Measurements from ENCODE around the gene TP53AIP1. TPM values are rescaled to one million over a fixed set of nuclear protein-coding genes. Genes with fewer than 3 reads are reported as not detected.

Gene TP53AIP1
- total and polyA plus RNA-seq, 9 of the 15 experiments (the other 6 are each of a cell fraction or from before 2014, with no cell fraction given): not detected

GRCh38 chr11:128940156-128940555 lies 2.5 kb downstream of the TP53AIP1 start:
- Histone ChIP-seq H3K4me3 (no peak overlapping the region), H3K9me1 (ENCODE audit: control insufficient read depth, insufficient read depth, low read length) (no peaks in the 10 kb centered on the region), H3K4me2 (ENCODE audit: insufficient read depth, low read length) (no peak overlapping the region), H4K20me1 (replicated peaks; ENCODE audit: control insufficient read depth, insufficient read depth, low read length) (no peaks in the 10 kb centered on the region), H3K27me3 (ENCODE audit: control insufficient read depth in 2 of 2, insufficient read depth in 2 of 2, low read length in 2 of 2) (peaks cover 4 to 56% of the 10 kb centered on the region in 2 experiments; a peak in 4 of 5 replicates), H3K9ac (ENCODE audit: insufficient read depth in 1 of 2, low read depth in 2 of 2, low read length in 2 of 2) (no peak overlapping the region), H3K4me1 (replicated peaks in 1 of 2; ENCODE audit: control insufficient read depth in 2 of 2, insufficient read depth in 2 of 2, low read length in 2 of 2) (no peaks in the 10 kb centered on the region), H3K27ac (ENCODE audit: extremely low read depth, low read depth, low read length) (no peak overlapping the region), H3K36me3 (ENCODE audit: control insufficient read depth, insufficient read depth, low read length) (no peaks in the 10 kb centered on the region), H2AFZ (ENCODE audit: low read depth, low read length) (no peak overlapping the region), H3K79me2 (ENCODE audit: control insufficient read depth, insufficient read depth, low read length) (no peaks in the 10 kb centered on the region), H3K9me3 (replicated peaks; ENCODE audit: control insufficient read depth, insufficient read depth, low read depth, low read length) (no peaks in the 10 kb centered on the region)
- TF ChIP-seq CCAR2 (IDR thresholded peaks at IDR 0.05; ENCODE audit: low read depth, low read length) (no peak), DEAF1 (CRISPR knock-in tag; IDR thresholded peaks at IDR 0.05) (no peak), MIER1 (IDR thresholded peaks at IDR 0.05; ENCODE audit: low read depth) (no peak), ZFP1 (CRISPR knock-in tag; IDR thresholded peaks at IDR 0.05) (no peak)
- FAIRE-seq (no peak), ATAC-seq (no peak), DNase-seq (ENCODE audit: extremely low read depth in 1 of 4, low spot score in 3 of 4) (no peak)
- CTCF ChIA-PET (ENCODE audit: low intra/inter-chr PET ratio): no interaction called here
- 0% methylated on average over 5 of the region's 5 CpGs for WGBS (ENCODE audit: insufficient coverage, low coverage, missing lambda C conversion rate)
- in situ Hi-C loops (cut with MboI) (no loop called here), intact Hi-C loops (cut with micrococcal nuclease) (no loop called here)
- POLR2A ChIA-PET: no interaction called here
- no TSS peak for BruUV-seq (replicated peaks)

- no TSS peak for BruUV-seq (replicated peaks)
- intact Hi-C loops (cut with micrococcal nuclease): no loop called here
- TF ChIP-seq ZSCAN29 (IDR thresholded peaks at IDR 0.05) (no peak), ZNF263 (CRISPR knock-in tag; IDR thresholded peaks at IDR 0.05; ENCODE audit: borderline replicate concordance) (no peak), TFE3 (CRISPR knock-in tag; IDR thresholded peaks at IDR 0.05) (no peak), THAP7 (CRISPR knock-in tag; IDR thresholded peaks at IDR 0.05) (no peak), ZNF644 (tag; IDR thresholded peaks at IDR 0.05; ENCODE audit: low read depth) (no peak), VEZF1 (CRISPR knock-in tag; IDR thresholded peaks at IDR 0.05) (no peak)
Measured at GRCh38 chr11:128939591-128939990, 3.1 kb downstream of the TP53AIP1 start.

More at GRCh38 chr11:128939591-128939990, 3.1 kb downstream of the TP53AIP1 start:
- H3K4me1 ChIP-seq (replicated peaks in 1 of 2; ENCODE audit: control insufficient read depth in 2 of 2, insufficient read depth in 2 of 2, low read length in 2 of 2): no peaks in the 10 kb centered on the region
- ATAC-seq: no peak
- POLR2A ChIA-PET: no interaction called here
- no peak for DNase-seq (ENCODE audit: extremely low read depth in 1 of 4, low spot score in 3 of 4)
- no peaks in the 10 kb centered on the region for H3K79me2 ChIP-seq (ENCODE audit: control insufficient read depth, insufficient read depth, low read length)
- no peaks in the 10 kb centered on the region for H3K9me3 ChIP-seq (replicated peaks; ENCODE audit: control insufficient read depth, insufficient read depth, low read depth, low read length)
- H3K27ac ChIP-seq (ENCODE audit: extremely low read depth, low read depth, low read length): no peak overlapping the region
- peaks cover 4 to 56% of the 10 kb centered on the region in 2 experiments; a peak in 4 of 5 replicates for H3K27me3 ChIP-seq (ENCODE audit: control insufficient read depth in 2 of 2, insufficient read depth in 2 of 2, low read length in 2 of 2)
- H4K20me1 ChIP-seq (replicated peaks; ENCODE audit: control insufficient read depth, insufficient read depth, low read length): no peaks in the 10 kb centered on the region
- H3K9ac ChIP-seq (ENCODE audit: insufficient read depth in 1 of 2, low read depth in 2 of 2, low read length in 2 of 2): no peak overlapping the region
- in situ Hi-C loops (cut with MboI): no loop called here
- no peaks in the 10 kb centered on the region for H3K36me3 ChIP-seq (ENCODE audit: control insufficient read depth, insufficient read depth, low read length)
- H3K9me1 ChIP-seq (ENCODE audit: control insufficient read depth, insufficient read depth, low read length): no peaks in the 10 kb centered on the region
- no peak overlapping the region for H2AFZ ChIP-seq (ENCODE audit: low read depth, low read length)
- under 1% methylated on average over 11 of the region's 11 CpGs for WGBS (ENCODE audit: insufficient coverage, low coverage, missing lambda C conversion rate)
- no peak for FAIRE-seq
- CTCF ChIA-PET (ENCODE audit: low intra/inter-chr PET ratio): no interaction called here
- no peak overlapping the region for H3K4me3 ChIP-seq
- H3K4me2 ChIP-seq (ENCODE audit: insufficient read depth, low read length): no peak overlapping the region

Measured in K562 (cell line).